ENCODE results near the gene FSHR.

GRCh38 chr2:48943436-48943835, 210.9 kb downstream of the FSHR start:
- TF ChIP-seq CTCF (IDR thresholded peaks at IDR 0.05) (no peak), POLR2A (IDR thresholded peaks at IDR 0.05) (no peak)

Measured in lower leg skin (tissue), 3 donors.